HCEC 1CT (cell line): ENCODE measurements around the gene UBE3A.

Experiments used
- DNase-seq: peaks from one replicate; pipeline ENCODE4 v3.0.0-alpha.2; 2017

UBE3A gene

GRCh38 chr15:25402342-25402741, 36.5 kb downstream of the UBE3A start:
- DNase-seq, result no peak

GRCh38 chr15:25401501-25401900, 37.3 kb downstream of the UBE3A start:
- no peak for DNase-seq

- no peak for DNase-seq
Measured at GRCh38 chr15:25397100-25397499, 41.7 kb downstream of the UBE3A start.

- no peak for DNase-seq
Measured at GRCh38 chr15:25394898-25395297, 43.9 kb downstream of the UBE3A start.

GRCh38 chr15:25392806-25393205, 46.0 kb downstream of the UBE3A start:
- DNase-seq, result no peak

GRCh38 chr15:25391971-25392721, 46.7 kb downstream of the UBE3A start:
- peak; percentile 80 for DNase-seq

GRCh38 chr15:25385986-25386385, 52.8 kb downstream of the UBE3A start:
- no peak for DNase-seq

- no peak for DNase-seq
Measured at GRCh38 chr15:25381579-25381978, 57.2 kb downstream of the UBE3A start.

GRCh38 chr15:25378501-25378901, 60.3 kb downstream of the UBE3A start:
- DNase-seq, result peak; percentile 47

GRCh38 chr15:25375557-25375956, 63.3 kb downstream of the UBE3A start:
- no peak for DNase-seq

- no peak for DNase-seq
Measured at GRCh38 chr15:25374143-25374542, 64.7 kb downstream of the UBE3A start.

GRCh38 chr15:25372298-25372697, 66.5 kb downstream of the UBE3A start:
- peak; percentile 67 for DNase-seq

GRCh38 chr15:25368850-25369249, 70.0 kb downstream of the UBE3A start:
- DNase-seq, result no peak

- no peak for DNase-seq
Measured at GRCh38 chr15:25366058-25366457, 72.8 kb downstream of the UBE3A start.

- no peak for DNase-seq
Measured at GRCh38 chr15:25362545-25362944, 76.3 kb downstream of the UBE3A start.

- no peak for DNase-seq
Measured at GRCh38 chr15:25347707-25348106, 91.1 kb downstream of the UBE3A start.

GRCh38 chr15:25346371-25346770, 92.5 kb downstream of the UBE3A start:
- DNase-seq, result no peak

- no peak for DNase-seq
Measured at GRCh38 chr15:25345943-25346342, 92.9 kb downstream of the UBE3A start.

GRCh38 chr15:25342629-25343028, 96.2 kb downstream of the UBE3A start:
- DNase-seq, result no peak

GRCh38 chr15:25339431-25339830, 99.4 kb downstream of the UBE3A start:
- DNase-seq, result no peak

- no peak for DNase-seq
Measured at GRCh38 chr15:25335279-25335678, 103.5 kb downstream of the UBE3A start.

- no peak for DNase-seq
Measured at GRCh38 chr15:25333049-25333448, 105.8 kb downstream of the UBE3A start.

GRCh38 chr15:25332306-25332705, 106.5 kb downstream of the UBE3A start:
- DNase-seq, result no peak

GRCh38 chr15:25331860-25332259, 107.0 kb downstream of the UBE3A start:
- DNase-seq, result no peak

GRCh38 chr15:25331404-25331803, 107.4 kb downstream of the UBE3A start:
- DNase-seq, result no peak
